Activated T-cell treated with anti-CD3 and anti-CD28 coated beads for 48 hours (primary cell): ENCODE results near the gene CHRNA5.
"Not testable (repeated sequence)": the region's sequence is repeated elsewhere in the genome, so short reads cannot be mapped to it uniquely, and the experiment has no call there.

Source experiments
- DNase-seq: peaks from one replicate; pipeline ENCODE4 v3.0.0-alpha.2; 2020; ENCODE audit warnings: low read depth

The CHRNA5 gene

GRCh38 chr15:78565951-78566774 lies 843 bp downstream of the CHRNA5 start:
- DNase-seq = no peak

GRCh38 chr15:78567531-78567930 lies 2.2 kb downstream of the CHRNA5 start:
- no peak for DNase-seq

GRCh38 chr15:78570710-78571109 lies 5.4 kb downstream of the CHRNA5 start:
- no peak for DNase-seq

- DNase-seq = no peak
These were observed 6.1 kb downstream of the CHRNA5 start for GRCh38 chr15:78571382-78571781.

- DNase-seq = no peak
These were observed 8.1 kb downstream of the CHRNA5 start for GRCh38 chr15:78573416-78573815.

GRCh38 chr15:78574944-78575343 lies 9.6 kb downstream of the CHRNA5 start:
- no peak for DNase-seq

- no peak for DNase-seq
These were observed 32.3 kb downstream of the CHRNA5 start for GRCh38 chr15:78597583-78597982.

GRCh38 chr15:78598348-78598747 lies 33.0 kb downstream of the CHRNA5 start:
- DNase-seq = no peak

- DNase-seq = no peak
These were observed 33.9 kb downstream of the CHRNA5 start for GRCh38 chr15:78599189-78599588.

GRCh38 chr15:78603467-78603866 lies 38.1 kb downstream of the CHRNA5 start:
- DNase-seq = no peak

GRCh38 chr15:78604420-78604819 lies 39.1 kb downstream of the CHRNA5 start:
- no peak for DNase-seq

- DNase-seq = no peak
These were observed 39.9 kb downstream of the CHRNA5 start for GRCh38 chr15:78605201-78605600.

GRCh38 chr15:78605680-78606079 lies 40.4 kb downstream of the CHRNA5 start:
- DNase-seq = no peak

- not testable (repeated sequence) for DNase-seq
These were observed 44.2 kb downstream of the CHRNA5 start for GRCh38 chr15:78609551-78609950.

- no peak for DNase-seq
These were observed 48.7 kb downstream of the CHRNA5 start for GRCh38 chr15:78614021-78614420.

GRCh38 chr15:78615151-78615589 lies 49.9 kb downstream of the CHRNA5 start:
- no peak for DNase-seq

GRCh38 chr15:78616506-78616905 lies 51.2 kb downstream of the CHRNA5 start:
- no peak for DNase-seq

- no peak for DNase-seq
These were observed 51.8 kb downstream of the CHRNA5 start for GRCh38 chr15:78617076-78617475.

- no peak for DNase-seq
These were observed 52.2 kb downstream of the CHRNA5 start for GRCh38 chr15:78617516-78617915.

- no peak for DNase-seq
These were observed 52.7 kb downstream of the CHRNA5 start for GRCh38 chr15:78618064-78618463.

- peak; percentile 71 for DNase-seq
These were observed 53.2 kb downstream of the CHRNA5 start for GRCh38 chr15:78618490-78618934.

GRCh38 chr15:78619022-78619950 lies 54.0 kb downstream of the CHRNA5 start:
- no peak for DNase-seq

- DNase-seq = no peak
These were observed 54.8 kb downstream of the CHRNA5 start for GRCh38 chr15:78620021-78620526.
